Fibroblast of peridontal ligament (primary cell): ENCODE measurements around the gene GAL3ST1.

ENCODE experiments used
- DNase-seq: peaks from one replicate; pipeline ENCODE4 v3.0.0-alpha.2; 2010; ENCODE audit errors: extremely low read depth

The GAL3ST1 gene

DNA sequence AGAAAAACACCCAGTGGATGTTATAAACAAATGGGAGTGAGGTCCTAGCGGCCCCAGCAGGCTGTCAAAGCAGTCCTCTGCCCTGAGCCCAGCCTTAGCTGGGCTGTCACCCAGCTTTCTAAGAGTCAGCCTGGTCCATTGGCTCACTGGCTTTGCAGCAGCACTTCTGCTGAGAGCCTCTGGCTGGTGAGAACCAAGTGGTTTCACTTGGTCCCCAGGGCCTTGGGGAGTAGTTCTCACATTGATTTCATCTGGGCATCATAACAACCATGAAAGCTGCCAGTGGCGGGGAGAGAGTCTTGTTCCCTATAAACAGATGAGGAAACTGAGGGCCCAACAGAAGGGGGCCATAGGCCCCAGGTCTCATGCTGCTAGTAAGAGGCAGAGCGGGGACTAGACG is 39.3 kb downstream of the GAL3ST1 start:
- DNase-seq = no peak

- no peak for DNase-seq
Measured at GRCh38 chr22:30531651-30532608, 42.5 kb downstream of the GAL3ST1 start.

- DNase-seq = no peak
Measured at GRCh38 chr22:30526656-30527055, 47.8 kb downstream of the GAL3ST1 start.

- peak; percentile 16 for DNase-seq
Measured at GRCh38 chr22:30523646-30524489, 50.6 kb downstream of the GAL3ST1 start.

DNA sequence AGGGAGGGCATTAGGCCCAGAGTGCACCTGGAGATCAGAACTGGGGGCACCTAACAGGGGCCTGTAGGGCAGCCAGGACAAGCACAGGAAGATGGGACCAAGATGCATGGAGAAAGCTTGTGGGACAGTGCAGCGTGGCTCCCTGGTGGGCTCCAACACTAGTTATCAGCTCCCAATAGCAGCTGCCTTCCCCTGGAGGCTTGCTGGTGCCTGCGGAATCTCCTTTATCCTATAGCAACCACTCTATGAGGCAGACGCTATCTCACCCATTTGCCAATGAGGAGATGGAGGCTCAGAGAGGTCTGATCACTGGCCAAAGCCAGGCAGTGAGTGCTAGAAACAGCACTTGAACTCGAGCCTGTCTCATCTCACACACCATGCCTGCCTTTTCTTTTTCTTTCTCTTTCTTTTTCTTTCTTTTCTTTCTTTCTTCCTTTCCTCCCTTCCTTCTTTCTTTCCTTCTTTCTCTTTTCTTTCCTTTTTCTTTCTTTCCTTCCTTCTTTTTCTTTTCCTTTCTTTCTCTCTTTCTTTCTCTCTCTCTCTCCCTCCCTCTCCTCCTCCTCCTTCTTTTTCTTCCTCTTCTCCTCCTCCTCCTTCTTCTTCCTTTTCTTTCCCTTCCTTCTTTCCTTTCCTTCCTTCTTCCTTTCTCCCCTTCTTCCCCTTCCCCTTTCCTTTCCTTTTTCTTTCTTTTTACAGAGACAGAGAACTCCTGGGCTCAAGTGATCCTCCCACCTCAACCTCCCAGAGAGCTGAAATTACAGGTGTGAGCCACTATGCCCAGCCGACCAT is 52.9 kb downstream of the GAL3ST1 start:
- DNase-seq = no peak

DNA sequence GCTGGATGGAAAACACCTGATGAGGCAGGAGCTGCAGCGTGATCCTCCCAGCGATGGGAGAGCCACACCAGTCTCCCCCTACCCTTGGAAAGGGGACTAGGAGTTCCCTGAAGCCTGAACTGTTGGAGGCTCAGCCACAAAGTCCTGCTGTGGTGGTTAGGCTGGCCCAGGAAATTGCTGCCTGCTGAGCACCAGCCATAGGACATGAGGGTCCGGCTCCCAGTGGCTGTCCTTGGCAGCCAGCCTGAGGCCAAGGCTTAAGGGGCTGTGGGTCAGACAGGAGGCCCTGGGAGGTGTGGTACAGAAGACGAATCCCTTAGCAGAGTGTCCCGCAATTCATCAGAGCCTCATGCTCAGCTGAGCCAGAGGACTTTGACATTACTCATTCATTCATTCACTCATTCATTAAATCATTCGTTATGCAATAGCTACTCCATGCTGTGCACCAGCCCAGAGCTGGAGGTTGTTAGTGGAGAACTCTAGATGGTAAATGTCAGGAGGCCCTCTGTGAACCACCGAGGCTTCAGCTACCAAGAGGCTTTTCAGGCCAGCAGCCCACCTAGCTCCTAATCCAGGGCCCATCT is 54.5 kb downstream of the GAL3ST1 start:
- DNase-seq = no peak

DNA sequence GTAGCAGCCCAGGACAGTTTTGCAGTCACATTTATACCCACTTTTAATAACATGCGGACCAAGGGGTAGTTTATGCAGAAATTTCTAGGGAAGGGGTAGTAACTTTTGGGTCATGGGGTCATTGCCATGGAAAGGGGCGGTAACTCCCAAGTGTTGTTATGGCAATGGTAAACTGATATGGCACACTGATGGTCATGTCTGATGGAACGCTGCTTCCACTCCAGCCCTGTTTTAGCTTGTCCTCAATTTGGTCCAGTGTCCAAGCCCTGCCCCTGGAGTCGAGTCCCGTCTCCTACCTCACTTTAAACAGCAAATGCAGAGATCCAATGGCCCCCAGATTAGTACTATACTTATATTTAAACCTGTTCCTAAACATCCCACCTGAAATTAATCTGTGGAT is 57.7 kb downstream of the GAL3ST1 start:
- DNase-seq = no peak

DNA sequence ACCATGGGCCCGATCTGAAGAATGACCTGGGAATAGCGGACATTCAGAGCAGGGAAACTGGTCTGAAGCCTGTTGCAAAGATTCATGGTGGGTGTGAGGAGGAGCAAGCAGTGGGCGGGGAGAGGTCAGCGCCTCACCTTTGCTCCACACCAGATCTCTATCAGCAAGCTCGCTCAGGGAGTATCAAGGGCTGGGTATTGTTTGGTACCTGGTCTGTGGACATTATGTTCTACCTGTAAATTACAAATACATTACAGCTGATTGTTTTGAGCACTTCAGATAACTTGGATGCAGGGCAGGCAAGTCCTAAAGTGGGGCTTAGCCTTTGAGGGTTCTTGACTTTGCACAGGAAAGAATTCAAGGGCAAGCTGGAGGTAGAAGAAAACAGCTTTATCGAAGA is 58.2 kb downstream of the GAL3ST1 start:
- no peak for DNase-seq

DNA sequence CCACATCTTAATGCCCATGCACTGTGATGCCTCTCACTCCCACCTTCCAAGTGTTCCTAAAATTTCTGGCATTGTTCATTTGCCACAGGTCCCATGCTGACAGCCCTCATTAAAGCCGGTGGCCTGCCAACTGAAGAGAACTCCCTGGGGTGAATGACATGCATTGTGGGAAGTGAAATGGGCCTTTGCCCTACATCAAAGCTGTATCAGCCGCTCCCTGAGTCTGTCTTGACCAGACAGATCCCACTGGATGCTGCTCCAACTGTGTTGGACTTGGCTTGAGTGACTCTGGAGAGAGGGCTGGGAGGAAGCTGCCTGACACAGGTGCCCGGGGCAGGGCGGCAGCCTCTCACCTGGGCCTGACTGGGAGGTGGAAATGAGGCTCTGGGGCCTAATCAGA is 60.2 kb downstream of the GAL3ST1 start:
- DNase-seq = no peak

- no peak for DNase-seq
Measured at GRCh38 chr22:30513462-30513861, 61.0 kb downstream of the GAL3ST1 start.

GRCh38 chr22:30511911-30512310 is 62.6 kb downstream of the GAL3ST1 start:
- DNase-seq = no peak

- no peak for DNase-seq
Measured at GRCh38 chr22:30511109-30511508, 63.4 kb downstream of the GAL3ST1 start.

- no peak for DNase-seq
Measured at GRCh38 chr22:30508216-30508615, 66.2 kb downstream of the GAL3ST1 start.

- no peak for DNase-seq
Measured at GRCh38 chr22:30507670-30508069, 66.8 kb downstream of the GAL3ST1 start.

DNA sequence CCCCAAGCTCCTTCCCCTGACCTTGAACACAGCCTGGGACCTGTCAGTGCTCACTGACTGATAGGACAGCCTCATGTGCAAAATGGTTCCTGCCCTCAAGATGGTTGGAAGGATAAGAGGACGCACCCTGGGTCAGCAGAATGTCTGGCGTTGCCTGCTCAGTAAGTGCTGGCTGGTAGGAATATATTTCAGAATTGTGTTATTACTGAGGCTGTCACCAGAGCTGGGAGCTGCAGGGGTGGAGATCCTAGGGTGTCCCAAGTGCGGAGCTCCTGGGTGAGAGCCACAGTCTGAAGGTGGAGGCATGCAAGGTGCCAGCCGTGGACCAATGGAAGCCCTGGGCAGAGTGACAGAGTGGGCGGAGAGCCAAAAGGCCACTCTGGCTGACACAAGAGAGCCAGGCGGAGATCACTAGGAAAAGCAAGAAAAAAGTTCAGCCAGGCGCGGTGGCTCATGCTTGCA is 67.9 kb downstream of the GAL3ST1 start:
- no peak for DNase-seq
